ENCODE data around the gene ARFGEF2. TPM values are rescaled to one million over a fixed set of nuclear protein-coding genes. Genes with fewer than 3 reads are reported as not detected.
"Not testable (repeated sequence)": the region's sequence is repeated elsewhere in the genome, so short reads cannot be mapped to it uniquely, and the experiment has no call there.

The ARFGEF2 gene
- total RNA-seq, 1 donor from 2014 or later, result 38.9 TPM

DNA sequence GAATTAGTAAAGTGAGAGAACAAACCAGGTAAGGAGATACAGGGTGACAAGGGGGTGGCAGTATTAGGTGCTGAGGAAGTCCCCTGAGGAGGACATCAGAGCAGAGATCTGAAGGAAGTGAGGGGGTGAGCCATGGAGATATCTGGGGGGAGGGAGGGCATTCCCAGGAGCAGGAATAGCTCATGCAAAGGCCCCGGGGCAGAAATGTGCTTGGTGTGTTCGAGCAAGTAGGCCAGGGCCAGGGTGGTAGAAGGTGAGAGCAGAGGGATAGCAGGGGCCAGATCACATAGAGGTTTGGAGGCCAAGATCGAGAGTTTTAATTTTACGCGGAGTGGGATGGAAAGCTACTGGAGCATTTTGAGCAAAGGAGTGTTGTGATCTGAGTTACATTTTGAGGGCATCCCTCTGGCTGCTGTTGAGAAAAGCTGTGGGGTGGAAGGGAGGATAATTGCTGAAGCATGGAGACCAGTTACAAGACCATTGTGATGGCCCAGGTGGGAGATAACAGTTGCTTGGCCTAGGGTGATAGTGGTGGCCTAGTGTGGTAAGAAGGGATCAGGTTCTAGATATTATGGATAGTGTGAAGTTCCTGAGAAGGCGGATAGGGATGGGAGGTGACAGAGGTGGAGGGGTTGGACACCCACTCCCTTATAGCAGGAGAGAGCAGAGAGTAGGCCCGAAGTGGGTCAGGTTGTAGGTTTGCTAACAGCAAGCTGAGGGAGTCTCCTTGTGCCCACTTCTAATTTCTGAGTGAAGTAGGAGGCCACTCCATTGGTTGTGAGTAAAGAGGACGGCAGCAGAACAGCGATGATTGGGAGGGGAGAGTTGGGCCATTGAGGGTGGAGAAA, 10.2 kb downstream of the ARFGEF2 start:
- DNase-seq (ENCODE audit: low read depth), result no peak
- Histone ChIP-seq H3K4me3 (ENCODE audit: low read depth, low read length) (no peak overlapping the region), H3K36me3 (ENCODE audit: control insufficient read depth, insufficient read depth, low read length) (no peaks in the 10 kb centered on the region), H3K27me3 (ENCODE audit: control insufficient read depth, insufficient read depth, low read length) (no peaks in the 10 kb centered on the region)
- TF ChIP-seq, protein P1, sequence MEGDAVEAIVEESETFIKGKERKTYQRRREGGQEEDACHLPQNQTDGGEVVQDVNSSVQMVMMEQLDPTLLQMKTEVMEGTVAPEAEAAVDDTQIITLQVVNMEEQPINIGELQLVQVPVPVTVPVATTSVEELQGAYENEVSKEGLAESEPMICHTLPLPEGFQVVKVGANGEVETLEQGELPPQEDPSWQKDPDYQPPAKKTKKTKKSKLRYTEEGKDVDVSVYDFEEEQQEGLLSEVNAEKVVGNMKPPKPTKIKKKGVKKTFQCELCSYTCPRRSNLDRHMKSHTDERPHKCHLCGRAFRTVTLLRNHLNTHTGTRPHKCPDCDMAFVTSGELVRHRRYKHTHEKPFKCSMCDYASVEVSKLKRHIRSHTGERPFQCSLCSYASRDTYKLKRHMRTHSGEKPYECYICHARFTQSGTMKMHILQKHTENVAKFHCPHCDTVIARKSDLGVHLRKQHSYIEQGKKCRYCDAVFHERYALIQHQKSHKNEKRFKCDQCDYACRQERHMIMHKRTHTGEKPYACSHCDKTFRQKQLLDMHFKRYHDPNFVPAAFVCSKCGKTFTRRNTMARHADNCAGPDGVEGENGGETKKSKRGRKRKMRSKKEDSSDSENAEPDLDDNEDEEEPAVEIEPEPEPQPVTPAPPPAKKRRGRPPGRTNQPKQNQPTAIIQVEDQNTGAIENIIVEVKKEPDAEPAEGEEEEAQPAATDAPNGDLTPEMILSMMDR (IDR thresholded peaks at IDR 0.05; ENCODE audit: insufficient read depth, low read length, poor library complexity, severe bottlenecking), result no peak

DNA sequence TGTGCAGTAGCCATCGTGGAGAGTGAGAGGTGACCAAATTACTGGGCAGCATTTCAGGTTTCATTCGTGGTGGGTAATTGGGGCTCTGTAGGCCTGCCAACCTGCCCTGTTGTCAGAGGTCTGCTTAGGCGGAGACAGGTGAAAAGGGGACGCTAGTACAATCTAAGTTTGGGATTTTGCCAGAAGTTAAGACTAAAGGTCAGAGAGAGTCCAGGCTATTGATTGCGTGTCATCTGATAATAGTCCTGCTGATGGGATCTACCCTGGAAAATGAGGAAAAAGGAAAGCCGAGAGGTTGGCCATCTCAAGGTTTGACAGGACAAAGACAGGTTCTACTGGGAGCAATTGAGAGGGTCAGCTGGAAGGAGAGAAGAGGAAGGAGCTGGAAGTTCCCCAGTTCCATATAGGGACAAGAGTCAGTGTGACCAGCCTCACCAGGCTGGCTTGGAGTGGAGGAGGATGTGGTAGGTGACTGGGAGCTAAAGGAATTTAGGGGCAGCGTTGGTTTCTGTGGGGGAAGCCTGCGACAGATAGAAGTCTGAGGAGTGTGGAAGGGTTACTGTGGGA, 10.9 kb downstream of the ARFGEF2 start:
- no peak for DNase-seq (ENCODE audit: low read depth)
- Histone ChIP-seq H3K36me3 (ENCODE audit: control insufficient read depth, insufficient read depth, low read length) (no peaks in the 10 kb centered on the region), H3K27me3 (ENCODE audit: control insufficient read depth, insufficient read depth, low read length) (no peaks in the 10 kb centered on the region), H3K4me3 (ENCODE audit: low read depth, low read length) (no peak overlapping the region)
- TF ChIP-seq, protein P1 (IDR thresholded peaks at IDR 0.05; ENCODE audit: insufficient read depth, low read length, poor library complexity, severe bottlenecking), result no peak

DNA sequence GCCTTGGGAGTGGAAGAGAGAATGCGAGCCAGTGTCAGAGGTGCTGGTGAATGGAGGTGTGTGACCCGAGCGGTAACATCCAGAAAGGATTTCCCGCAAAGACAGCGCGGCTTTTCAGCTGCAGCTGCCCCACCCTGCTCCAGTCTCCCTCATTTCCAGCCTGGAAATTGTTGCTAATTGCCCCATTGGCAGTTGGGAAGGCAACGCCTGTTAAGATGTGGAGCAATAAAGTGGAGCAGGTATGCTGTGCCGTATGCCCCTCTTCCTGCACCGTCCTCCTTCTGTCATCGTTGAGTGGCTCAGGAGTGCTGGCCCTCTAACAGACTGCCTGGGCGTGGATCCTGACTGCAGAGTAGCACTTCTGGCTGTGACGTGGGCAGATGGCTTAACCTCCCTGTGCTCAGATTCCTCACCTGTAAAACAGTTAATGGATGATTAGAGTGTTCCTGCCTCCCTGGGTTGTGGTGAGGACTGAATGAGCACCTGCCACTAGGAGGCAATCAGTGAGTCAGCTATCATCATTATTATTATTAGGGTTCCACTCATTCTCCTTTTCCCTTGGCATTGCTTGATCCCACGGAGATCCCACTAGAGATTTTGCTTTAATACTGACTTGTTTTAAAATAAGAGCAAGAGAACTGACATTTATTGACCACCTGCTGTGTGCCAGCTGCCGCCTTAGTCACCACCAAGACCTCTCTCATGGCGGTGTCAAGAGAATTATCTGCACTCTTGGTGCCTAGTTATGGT, 11.7 kb downstream of the ARFGEF2 start:
- H3K36me3 ChIP-seq (ENCODE audit: control insufficient read depth, insufficient read depth, low read length), result no peaks in the 10 kb centered on the region
- DNase-seq (ENCODE audit: low read depth), result no peak
- H3K4me3 ChIP-seq (ENCODE audit: low read depth, low read length), result no peak overlapping the region
- no peaks in the 10 kb centered on the region for H3K27me3 ChIP-seq (ENCODE audit: control insufficient read depth, insufficient read depth, low read length)
- TF ChIP-seq, protein P1 (IDR thresholded peaks at IDR 0.05; ENCODE audit: insufficient read depth, low read length, poor library complexity, severe bottlenecking), result peak; percentile 12

DNA sequence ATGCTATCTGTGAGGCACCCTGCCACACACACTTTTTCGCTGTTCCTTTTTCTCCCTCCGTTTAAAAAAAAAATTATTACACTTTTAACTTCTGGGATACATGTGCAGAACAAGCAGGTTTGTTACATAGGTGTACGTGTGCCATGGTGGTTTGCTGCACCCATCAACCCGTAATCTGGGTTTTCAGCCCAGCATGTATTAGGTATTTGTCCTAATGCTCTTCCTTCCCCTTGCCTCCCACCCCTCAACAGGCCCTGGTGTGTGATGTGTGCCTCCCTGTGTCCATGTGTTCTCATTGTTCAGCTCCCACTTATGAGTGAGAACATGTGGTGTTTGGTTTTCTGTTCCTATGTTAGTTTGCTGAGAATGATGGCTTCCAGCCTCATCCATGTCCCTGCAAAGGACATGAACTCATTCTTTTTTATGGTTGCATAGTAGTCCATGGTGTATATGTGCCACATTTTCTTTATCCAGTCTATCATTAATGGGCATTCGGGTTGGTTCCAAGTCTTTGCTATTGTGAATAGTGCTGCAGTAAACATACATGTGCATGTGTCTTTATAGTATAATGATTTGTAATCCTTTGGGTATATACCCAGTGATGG, 12.9 kb downstream of the ARFGEF2 start:
- not testable (repeated sequence) for DNase-seq (ENCODE audit: low read depth); H3K4me3 ChIP-seq (ENCODE audit: low read depth, low read length); H3K36me3 ChIP-seq (ENCODE audit: control insufficient read depth, insufficient read depth, low read length); H3K27me3 ChIP-seq (ENCODE audit: control insufficient read depth, insufficient read depth, low read length)

DNA sequence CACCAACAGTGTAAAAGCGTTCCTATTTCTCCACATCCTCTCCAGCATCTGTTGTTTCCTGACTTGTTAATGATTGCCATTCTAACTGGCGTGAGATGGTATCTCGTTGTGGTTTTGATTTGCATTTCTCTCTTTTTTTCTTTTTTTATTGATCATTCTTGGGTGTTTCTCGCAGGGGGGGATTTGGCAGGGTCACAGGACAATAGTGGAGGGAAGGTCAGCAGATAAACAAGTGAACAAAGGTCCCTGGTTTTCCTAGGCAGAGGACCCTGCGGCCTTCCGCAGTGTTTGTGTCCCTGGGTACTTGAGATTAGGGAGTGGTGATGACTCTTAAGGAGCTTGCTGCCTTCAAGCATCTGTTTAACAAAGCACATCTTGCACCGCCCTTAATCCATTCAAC, 13.5 kb downstream of the ARFGEF2 start:
- H3K36me3 ChIP-seq (ENCODE audit: control insufficient read depth, insufficient read depth, low read length); H3K27me3 ChIP-seq (ENCODE audit: control insufficient read depth, insufficient read depth, low read length); DNase-seq (ENCODE audit: low read depth); H3K4me3 ChIP-seq (ENCODE audit: low read depth, low read length): not testable (repeated sequence)

DNA sequence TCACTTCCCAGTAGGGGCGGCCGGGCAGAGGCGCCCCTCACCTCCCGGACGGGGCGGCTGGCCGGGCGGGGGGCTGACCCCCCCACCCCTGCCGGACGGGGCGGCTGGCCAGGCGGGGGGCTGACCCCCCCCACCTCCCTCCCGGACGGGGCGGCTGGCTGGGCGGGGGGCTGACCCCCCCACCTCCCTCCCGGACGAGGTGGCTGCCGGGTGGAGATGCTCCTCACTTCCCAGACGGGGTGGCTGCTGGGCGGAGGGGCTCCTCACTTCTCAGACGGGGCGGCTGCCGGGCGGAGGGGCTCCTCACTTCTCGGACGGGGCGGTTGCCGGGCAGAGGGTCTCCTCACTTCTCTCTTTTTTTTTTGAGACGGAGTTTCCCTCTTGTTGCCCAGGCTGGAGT, 14.7 kb downstream of the ARFGEF2 start:
- DNase-seq (ENCODE audit: low read depth); H3K36me3 ChIP-seq (ENCODE audit: control insufficient read depth, insufficient read depth, low read length); H3K4me3 ChIP-seq (ENCODE audit: low read depth, low read length); H3K27me3 ChIP-seq (ENCODE audit: control insufficient read depth, insufficient read depth, low read length): not testable (repeated sequence)

DNA sequence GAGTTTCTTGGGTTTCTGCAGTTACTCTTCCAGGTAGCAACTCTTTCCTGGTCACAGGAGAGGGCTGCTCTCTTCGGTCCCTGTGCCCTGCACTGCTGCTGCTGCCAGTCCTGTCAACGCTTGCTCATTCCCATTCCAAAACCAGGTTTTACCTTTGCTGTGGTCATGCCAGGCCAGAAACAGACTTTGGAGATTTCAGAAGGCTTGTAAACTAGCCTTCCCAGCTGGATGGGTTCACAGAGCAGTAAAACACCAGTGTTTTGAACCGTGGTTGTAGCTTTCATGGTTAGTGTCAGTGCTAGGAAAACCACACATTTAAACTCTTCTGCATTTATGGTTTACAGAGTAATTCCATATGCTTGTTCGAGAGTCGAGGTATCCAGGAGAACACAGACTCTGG, 16.2 kb downstream of the ARFGEF2 start:
- TF ChIP-seq, protein P1 (IDR thresholded peaks at IDR 0.05; ENCODE audit: insufficient read depth, low read length, poor library complexity, severe bottlenecking), result no peak
- H3K4me3 ChIP-seq (ENCODE audit: low read depth, low read length), result no peak overlapping the region
- H3K27me3 ChIP-seq (ENCODE audit: control insufficient read depth, insufficient read depth, low read length), result no peaks in the 10 kb centered on the region
- no peak for DNase-seq (ENCODE audit: low read depth)
- H3K36me3 ChIP-seq (ENCODE audit: control insufficient read depth, insufficient read depth, low read length), result peaks cover 3% of the 10 kb centered on the region
